ENCODE data around the gene TSTD1.
"Not testable (repeated sequence)": the region's sequence is repeated elsewhere in the genome, so short reads cannot be mapped to it uniquely, and the experiment has no call there.

DNA sequence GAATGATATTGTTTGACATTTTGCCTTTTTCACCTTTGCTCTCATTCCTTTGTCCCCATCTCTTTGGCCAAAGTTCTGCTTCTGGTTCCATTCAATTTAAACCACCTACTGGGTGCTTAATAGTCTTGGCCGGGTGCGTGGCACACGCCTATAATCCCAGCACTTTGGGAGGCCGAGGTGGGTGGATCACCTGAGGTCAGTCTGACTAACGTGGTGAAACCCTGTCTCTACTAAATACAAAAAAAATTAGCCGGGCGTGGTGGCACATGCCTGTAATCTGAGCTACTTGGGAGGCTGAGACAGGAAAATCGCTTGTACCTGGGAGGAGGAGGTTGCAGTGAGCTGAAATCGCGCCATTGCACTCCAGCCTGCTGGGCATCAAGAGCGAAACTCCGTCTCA is 16.3 kb downstream of the TSTD1 start:
- not testable (repeated sequence) for TF ChIP-seq POLR2AphosphoS5 (IDR thresholded peaks at IDR 0.05; ENCODE audit: borderline replicate concordance, low read depth, low read length); EZH2 (IDR thresholded peaks at IDR 0.05); FOXP2 (optimal IDR thresholded peaks at IDR 0.05; ENCODE audit: control extremely low read depth, extremely low read length, insufficient read depth)
